K562 (cell line): ENCODE results near the gene MKNK1. TPM values are rescaled to one million over a fixed set of nuclear protein-coding genes. Genes with fewer than 3 reads are reported as not detected.

Experiments
- CBFA2T3 ChIP-seq: fragments of 450-650 bp; IDR thresholded peaks from 2 replicates; pipeline ENCODE4 v1.6.1; 2017
- CHD2 ChIP-seq: IDR thresholded peaks from 2 replicates; pipeline ENCODE4 v1.6.1; 2011; ENCODE audit warnings: low read depth, low read length
- FUS ChIP-seq: fragments of 200-400 bp; formaldehyde crosslinking; optimal IDR thresholded peaks from 2 replicates; pipeline ENCODE3; 2017; ENCODE audit warnings: low read depth, low read length
- SMARCA5 ChIP-seq: fragments of 450-650 bp; IDR thresholded peaks from 2 replicates; pipeline ENCODE4 v1.6.1; 2016
- ZBTB7A ChIP-seq: IDR thresholded peaks from 2 replicates; pipeline ENCODE4 v1.6.1; 2011; ENCODE audit warnings: low read depth, mild to moderate bottlenecking, low read length, moderate library complexity, borderline replicate concordance; ENCODE audit not compliant: control insufficient read depth
- ZKSCAN3 ChIP-seq: fragments of 250-450 bp; sonication (Bioruptor Pico); IDR thresholded peaks from 2 replicates; pipeline ENCODE4 v1.4.0; 2020
- ZNF347 ChIP-seq: fragments of 450-650 bp; formaldehyde crosslinking; IDR thresholded peaks from 2 replicates; pipeline ENCODE4 v1.4.0; 2020; ENCODE audit warnings: low read depth, mild to moderate bottlenecking, moderate library complexity
- ZNF408 ChIP-seq: fragments of 250-450 bp; sonication (Bioruptor Pico); IDR thresholded peaks from 2 replicates; pipeline ENCODE4 v1.4.0; 2020; ENCODE audit warnings: low read depth, mild to moderate bottlenecking, moderate library complexity
- ZNF717 ChIP-seq: fragments of 250-450 bp; sonication (Bioruptor Pico); IDR thresholded peaks from 2 replicates; pipeline ENCODE4 v1.5.0; 2021
- ZZZ3 ChIP-seq: fragments of 450-650 bp; IDR thresholded peaks from 2 replicates; pipeline ENCODE4 v1.6.1; 2016; ENCODE audit warnings: antibody characterized with exemption, mild to moderate bottlenecking, moderate library complexity
- polyA plus RNA-seq, 8 experiments: library from polyadenylated mRNA; depleted of rRNA in 4 of 8; stranded (reverse) in 5 of 8; unstranded in 3 of 8; fragments of >200 nt; fragmentation: Nextera tagmentation in 2 of 8; fragmentation: Illumina TruSeq in 1 of 8; extraction: Ambion mirVana in 2 of 8; extraction: Trizol in 1 of 8; gene quantifications; 2 replicates each; pipeline versions ENCODE4 v1.2.1 to v1.2.3, GENCODE V29; 2011 to 2014; ENCODE audit warnings: inconsistent platforms in 1 of 8, missing spikeins in 1 of 8
- total RNA-seq, 7 experiments: library from RNA; depleted of rRNA in 6 of 7; stranded (reverse); fragments of >200 nt in 6 of 7; fragmentation: Illumina TruSeq in 2 of 7; extraction: Trizol in 2 of 7; gene quantifications; 2 replicates each; pipeline versions ENCODE4 v1.2.1 to v1.2.3, GENCODE V29; 2011 to 2021; ENCODE audit warnings: low replicate concordance in 1 of 7
- TF ChIP-seq, protein P1 (sequence below): fragments of 450-650 bp; IDR thresholded peaks from 2 replicates; pipeline ENCODE4 v1.7.1; 2018; ENCODE audit warnings: mild to moderate bottlenecking, low read depth; ENCODE audit not compliant: partially characterized antibody
- TF ChIP-seq, protein P2 (sequence below): sonication (generic); formaldehyde crosslinking; IDR thresholded peaks from 2 replicates; pipeline ENCODE4 v1.8.0; 2022; ENCODE audit warnings: mild to moderate bottlenecking, missing genetic modification reagents
- TF ChIP-seq, protein P3 (sequence below), 2 experiments: fragments of 450-650 bp in 1 of 2; sonication (generic) in 1 of 2; formaldehyde crosslinking in 1 of 2; IDR thresholded peaks; 2 replicates each; pipeline versions ENCODE4 v1.7.1 to v1.9.0; 2016 to 2022; ENCODE audit warnings: inconsistent platforms in 1 of 2, mild to moderate bottlenecking in 1 of 2, missing genetic modification reagents in 1 of 2

Gene MKNK1
- total and polyA plus RNA-seq, 9 of the 15 experiments (the other 6 are each of a cell fraction or from before 2014, with no cell fraction given): 27.7 to 51.3 (median 43.7) TPM

DNA sequence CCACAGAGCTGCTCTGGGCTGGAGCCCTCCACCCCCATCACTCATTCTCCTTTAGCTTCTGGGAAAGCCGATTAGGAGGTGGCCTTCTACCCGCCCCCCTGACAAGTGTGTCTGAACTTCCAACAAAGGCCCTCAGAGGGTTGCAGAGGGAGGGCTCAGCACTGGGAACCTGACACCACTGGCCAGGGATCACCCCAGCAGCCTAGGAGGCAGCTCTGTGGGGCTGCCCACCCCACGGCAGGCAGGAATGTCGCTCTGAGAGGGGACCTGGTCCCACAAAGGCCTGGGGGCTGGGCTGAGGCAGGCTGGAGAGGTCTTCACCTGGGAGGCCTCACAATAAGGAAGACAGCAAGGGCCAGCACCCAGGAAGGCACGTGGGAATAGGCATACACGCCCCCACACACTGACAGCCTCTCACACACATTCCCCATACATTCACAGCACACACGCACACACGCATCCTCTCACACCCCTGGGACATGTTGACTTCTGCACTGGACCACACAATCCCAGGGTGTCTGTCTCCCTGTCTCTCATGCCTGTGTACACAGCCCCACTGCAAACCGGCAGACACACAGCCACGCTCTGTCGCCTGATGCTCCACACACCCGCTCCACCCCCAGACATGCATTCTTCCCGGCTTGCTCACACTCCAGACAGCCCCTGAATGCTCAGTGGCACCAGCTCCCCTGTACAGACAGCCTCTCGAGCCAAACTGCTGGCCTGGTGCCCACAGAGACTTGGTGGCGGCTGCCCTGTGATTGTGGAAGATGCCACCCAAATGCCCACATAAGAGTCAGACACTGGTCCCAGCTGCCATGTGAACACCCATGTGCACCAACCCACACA is 83.8 kb downstream of the MKNK1 start (continued):
- TF ChIP-seq, protein P1, sequence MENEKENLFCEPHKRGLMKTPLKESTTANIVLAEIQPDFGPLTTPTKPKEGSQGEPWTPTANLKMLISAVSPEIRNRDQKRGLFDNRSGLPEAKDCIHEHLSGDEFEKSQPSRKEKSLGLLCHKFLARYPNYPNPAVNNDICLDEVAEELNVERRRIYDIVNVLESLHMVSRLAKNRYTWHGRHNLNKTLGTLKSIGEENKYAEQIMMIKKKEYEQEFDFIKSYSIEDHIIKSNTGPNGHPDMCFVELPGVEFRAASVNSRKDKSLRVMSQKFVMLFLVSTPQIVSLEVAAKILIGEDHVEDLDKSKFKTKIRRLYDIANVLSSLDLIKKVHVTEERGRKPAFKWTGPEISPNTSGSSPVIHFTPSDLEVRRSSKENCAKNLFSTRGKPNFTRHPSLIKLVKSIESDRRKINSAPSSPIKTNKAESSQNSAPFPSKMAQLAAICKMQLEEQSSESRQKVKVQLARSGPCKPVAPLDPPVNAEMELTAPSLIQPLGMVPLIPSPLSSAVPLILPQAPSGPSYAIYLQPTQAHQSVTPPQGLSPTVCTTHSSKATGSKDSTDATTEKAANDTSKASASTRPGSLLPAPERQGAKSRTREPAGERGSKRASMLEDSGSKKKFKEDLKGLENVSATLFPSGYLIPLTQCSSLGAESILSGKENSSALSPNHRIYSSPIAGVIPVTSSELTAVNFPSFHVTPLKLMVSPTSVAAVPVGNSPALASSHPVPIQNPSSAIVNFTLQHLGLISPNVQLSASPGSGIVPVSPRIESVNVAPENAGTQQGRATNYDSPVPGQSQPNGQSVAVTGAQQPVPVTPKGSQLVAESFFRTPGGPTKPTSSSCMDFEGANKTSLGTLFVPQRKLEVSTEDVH: no peak
- no peak for TF ChIP-seq CHD2
- peak; percentile 59; the same call in 1 of the 2 replicates for TF ChIP-seq SMARCA5
- TF ChIP-seq ZZZ3: no peak
- TF ChIP-seq ZNF408: no peak
- peak; percentile 56 for TF ChIP-seq CBFA2T3
- no peak for TF ChIP-seq ZKSCAN3
- TF ChIP-seq FUS: no peak
- no peak for TF ChIP-seq ZNF717 (CRISPR knock-in tag)
- TF ChIP-seq ZBTB7A: peak; percentile 22; the same call in 1 of the 2 replicates
- TF ChIP-seq, protein P2, sequence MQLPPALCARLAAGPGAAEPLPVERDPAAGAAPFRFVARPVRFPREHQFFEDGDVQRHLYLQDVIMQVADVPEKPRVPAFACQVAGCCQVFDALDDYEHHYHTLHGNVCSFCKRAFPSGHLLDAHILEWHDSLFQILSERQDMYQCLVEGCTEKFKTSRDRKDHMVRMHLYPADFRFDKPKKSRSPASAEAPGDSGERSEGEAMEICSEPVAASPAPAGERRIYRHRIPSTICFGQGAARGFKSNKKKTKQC (CRISPR knock-in tag): no peak
- TF ChIP-seq, protein P3, sequence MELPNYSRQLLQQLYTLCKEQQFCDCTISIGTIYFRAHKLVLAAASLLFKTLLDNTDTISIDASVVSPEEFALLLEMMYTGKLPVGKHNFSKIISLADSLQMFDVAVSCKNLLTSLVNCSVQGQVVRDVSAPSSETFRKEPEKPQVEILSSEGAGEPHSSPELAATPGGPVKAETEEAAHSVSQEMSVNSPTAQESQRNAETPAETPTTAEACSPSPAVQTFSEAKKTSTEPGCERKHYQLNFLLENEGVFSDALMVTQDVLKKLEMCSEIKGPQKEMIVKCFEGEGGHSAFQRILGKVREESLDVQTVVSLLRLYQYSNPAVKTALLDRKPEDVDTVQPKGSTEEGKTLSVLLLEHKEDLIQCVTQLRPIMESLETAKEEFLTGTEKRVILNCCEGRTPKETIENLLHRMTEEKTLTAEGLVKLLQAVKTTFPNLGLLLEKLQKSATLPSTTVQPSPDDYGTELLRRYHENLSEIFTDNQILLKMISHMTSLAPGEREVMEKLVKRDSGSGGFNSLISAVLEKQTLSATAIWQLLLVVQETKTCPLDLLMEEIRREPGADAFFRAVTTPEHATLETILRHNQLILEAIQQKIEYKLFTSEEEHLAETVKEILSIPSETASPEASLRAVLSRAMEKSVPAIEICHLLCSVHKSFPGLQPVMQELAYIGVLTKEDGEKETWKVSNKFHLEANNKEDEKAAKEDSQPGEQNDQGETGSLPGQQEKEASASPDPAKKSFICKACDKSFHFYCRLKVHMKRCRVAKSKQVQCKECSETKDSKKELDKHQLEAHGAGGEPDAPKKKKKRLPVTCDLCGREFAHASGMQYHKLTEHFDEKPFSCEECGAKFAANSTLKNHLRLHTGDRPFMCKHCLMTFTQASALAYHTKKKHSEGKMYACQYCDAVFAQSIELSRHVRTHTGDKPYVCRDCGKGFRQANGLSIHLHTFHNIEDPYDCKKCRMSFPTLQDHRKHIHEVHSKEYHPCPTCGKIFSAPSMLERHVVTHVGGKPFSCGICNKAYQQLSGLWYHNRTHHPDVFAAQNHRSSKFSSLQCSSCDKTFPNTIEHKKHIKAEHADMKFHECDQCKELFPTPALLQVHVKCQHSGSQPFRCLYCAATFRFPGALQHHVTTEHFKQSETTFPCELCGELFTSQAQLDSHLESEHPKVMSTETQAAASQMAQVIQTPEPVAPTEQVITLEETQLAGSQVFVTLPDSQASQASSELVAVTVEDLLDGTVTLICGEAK (IDR thresholded peaks at IDR 0.05): 0 out of 2 replicates have a peak, but pooled peaks have one; percentile 14
- TF ChIP-seq, protein P3 (CRISPR knock-in tag; IDR thresholded peaks at IDR 0.05): no peak
- no peak for TF ChIP-seq ZNF347 (CRISPR knock-in tag)
